ENCODE data around the gene CDT1.

GRCh38 chr16:88799569-88800276 lies 3.9 kb upstream of the CDT1 start:
- TF ChIP-seq NR3C1 (CRISPR knock-in tag; conservative IDR thresholded peaks at IDR 0.05; ENCODE audit: low read depth) (no peak), CTCF (IDR thresholded peaks at IDR 0.05) (no peak), HMGXB4 (CRISPR knock-in tag; IDR thresholded peaks at IDR 0.05) (no peak), ZNF121 (CRISPR knock-in tag; IDR thresholded peaks at IDR 0.05) (no peak), USF2 (CRISPR knock-in tag; IDR thresholded peaks at IDR 0.05) (no peak), RELA (CRISPR knock-in tag; IDR thresholded peaks at IDR 0.05; ENCODE audit: borderline replicate concordance) (no peak)

Measured in WTC11 (cell line).